Mucosa of descending colon (tissue), 3 donors: Measurements from ENCODE around the gene KLHL30. TPM values are rescaled to one million over a fixed set of nuclear protein-coding genes. Genes with fewer than 3 reads are reported as not detected.

Source experiments
- ATAC-seq: fragments of 200-7000 bp; cut with Tn5 transposase; one replicate; pipeline ENCODE4 v1.9.1; 2020; ENCODE audit warnings: mild to moderate bottlenecking, moderate library complexity
- DNase-seq, 3 donors: peaks; one replicate each; pipeline ENCODE4 v3.0.0-alpha.2; 2020
- H3K36me3 ChIP-seq: fragments of 200-600 bp; one replicate; pipeline ENCODE4 v1.8.0; 2021; ENCODE audit warnings: low read depth, mild to moderate bottlenecking
- H3K4me1 ChIP-seq: fragments of 200-600 bp; one replicate; pipeline ENCODE4 v1.8.0; 2021; ENCODE audit warnings: low read depth, mild to moderate bottlenecking
- H3K4me3 ChIP-seq: fragments of 200-600 bp; one replicate; pipeline ENCODE4 v1.8.0; 2021; ENCODE audit warnings: mild to moderate bottlenecking
- H3K9me3 ChIP-seq: fragments of 200-600 bp; one replicate; pipeline ENCODE4 v1.8.0; 2021; ENCODE audit warnings: mild to moderate bottlenecking
- intact Hi-C, 2 donors: fragments of 100-400 bp; cut with DNase I in 1 of 2; cut with micrococcal nuclease in 1 of 2; formaldehyde crosslinking; loops; one replicate each; pipeline versions ENCODE4 v1.11.0 to v1.11.1; 2022; cut with DNase I, micrococcal nuclease
- total RNA-seq, 3 donors: library from RNA; stranded (reverse); fragmentation: NEBNext Ultra II Directional in 2 of 3; extraction: Animal tissue kit (Norgen Biotek cat#: 25700) in 2 of 3; gene quantifications; one replicate each; pipeline versions ENCODE4 v1.2.1 to v1.2.4, GENCODE V29; 2021 to 2023
- TF ChIP-seq, protein P1 (sequence below): fragments of 200-600 bp; IDR thresholded peaks from one replicate; pipeline ENCODE4 v1.8.0; 2022; ENCODE audit warnings: antibody characterized with exemption, mild to moderate bottlenecking
- donor health status: DM: no; HTN: no; CAD: no; lungs with moderate emphysema.
- donor health status: DM: no; HTN: no; CAD: no.
- donor health status: DM: no; HTN: yes; CAD: no.

Gene KLHL30
- total RNA-seq, 3 donors from 2014 or later = 0.17 to 1.1 (median 0.24) TPM

DNA sequence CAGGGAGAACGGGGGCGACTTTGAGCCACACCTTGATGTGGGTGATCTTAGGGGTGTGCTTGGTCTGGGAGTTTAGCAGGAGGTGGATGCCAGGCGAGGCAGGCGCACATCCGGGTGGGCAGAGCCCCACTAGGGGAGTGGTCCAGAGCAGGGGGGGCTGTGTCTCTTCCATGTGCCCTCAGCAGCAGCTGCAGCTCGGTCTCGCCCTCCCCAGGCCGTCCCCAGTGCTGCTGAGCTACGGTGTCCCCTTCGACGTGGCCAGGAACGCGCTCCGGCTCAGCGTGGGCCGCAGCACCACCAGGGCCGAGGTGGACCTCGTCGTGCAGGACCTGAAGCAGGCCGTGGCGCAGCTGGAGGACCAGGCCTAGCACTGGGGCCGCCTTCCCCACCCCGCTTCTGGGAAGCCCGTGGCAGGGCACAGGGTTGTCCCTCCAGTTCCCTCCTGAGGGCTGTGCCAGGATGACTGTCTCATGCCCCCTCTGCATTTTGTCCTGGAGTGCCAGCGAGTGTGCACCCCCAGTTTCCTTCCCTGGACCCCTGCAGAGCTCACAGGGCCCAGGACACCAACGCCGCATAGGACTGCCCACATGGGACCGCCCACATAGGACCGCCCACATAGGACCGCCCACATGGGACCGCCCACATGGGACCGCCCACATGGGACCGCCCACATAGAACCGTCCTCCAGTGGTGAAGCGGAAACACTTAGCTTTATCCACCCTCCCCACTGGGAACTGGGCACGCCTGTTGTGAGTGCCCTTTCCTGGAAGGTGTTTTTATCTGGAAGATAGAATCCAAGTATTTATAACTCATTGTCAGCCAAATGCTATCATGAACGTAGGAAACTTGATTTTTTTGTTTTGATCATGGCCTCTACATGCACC, 40.2 kb upstream of the KLHL30 start:
- ATAC-seq (peak; percentile 98), DNase-seq (peak; percentile 78 to 87 (median 85))
- TF ChIP-seq, protein P1, sequence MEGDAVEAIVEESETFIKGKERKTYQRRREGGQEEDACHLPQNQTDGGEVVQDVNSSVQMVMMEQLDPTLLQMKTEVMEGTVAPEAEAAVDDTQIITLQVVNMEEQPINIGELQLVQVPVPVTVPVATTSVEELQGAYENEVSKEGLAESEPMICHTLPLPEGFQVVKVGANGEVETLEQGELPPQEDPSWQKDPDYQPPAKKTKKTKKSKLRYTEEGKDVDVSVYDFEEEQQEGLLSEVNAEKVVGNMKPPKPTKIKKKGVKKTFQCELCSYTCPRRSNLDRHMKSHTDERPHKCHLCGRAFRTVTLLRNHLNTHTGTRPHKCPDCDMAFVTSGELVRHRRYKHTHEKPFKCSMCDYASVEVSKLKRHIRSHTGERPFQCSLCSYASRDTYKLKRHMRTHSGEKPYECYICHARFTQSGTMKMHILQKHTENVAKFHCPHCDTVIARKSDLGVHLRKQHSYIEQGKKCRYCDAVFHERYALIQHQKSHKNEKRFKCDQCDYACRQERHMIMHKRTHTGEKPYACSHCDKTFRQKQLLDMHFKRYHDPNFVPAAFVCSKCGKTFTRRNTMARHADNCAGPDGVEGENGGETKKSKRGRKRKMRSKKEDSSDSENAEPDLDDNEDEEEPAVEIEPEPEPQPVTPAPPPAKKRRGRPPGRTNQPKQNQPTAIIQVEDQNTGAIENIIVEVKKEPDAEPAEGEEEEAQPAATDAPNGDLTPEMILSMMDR = no peak
- Histone ChIP-seq H3K4me3 (no peak overlapping the region), H3K36me3 (no peaks in the 10 kb centered on the region), H3K4me1 (peaks cover 3% of the 10 kb centered on the region), H3K9me3 (no peaks in the 10 kb centered on the region)
- intact Hi-C loops = no loop called here

DNA sequence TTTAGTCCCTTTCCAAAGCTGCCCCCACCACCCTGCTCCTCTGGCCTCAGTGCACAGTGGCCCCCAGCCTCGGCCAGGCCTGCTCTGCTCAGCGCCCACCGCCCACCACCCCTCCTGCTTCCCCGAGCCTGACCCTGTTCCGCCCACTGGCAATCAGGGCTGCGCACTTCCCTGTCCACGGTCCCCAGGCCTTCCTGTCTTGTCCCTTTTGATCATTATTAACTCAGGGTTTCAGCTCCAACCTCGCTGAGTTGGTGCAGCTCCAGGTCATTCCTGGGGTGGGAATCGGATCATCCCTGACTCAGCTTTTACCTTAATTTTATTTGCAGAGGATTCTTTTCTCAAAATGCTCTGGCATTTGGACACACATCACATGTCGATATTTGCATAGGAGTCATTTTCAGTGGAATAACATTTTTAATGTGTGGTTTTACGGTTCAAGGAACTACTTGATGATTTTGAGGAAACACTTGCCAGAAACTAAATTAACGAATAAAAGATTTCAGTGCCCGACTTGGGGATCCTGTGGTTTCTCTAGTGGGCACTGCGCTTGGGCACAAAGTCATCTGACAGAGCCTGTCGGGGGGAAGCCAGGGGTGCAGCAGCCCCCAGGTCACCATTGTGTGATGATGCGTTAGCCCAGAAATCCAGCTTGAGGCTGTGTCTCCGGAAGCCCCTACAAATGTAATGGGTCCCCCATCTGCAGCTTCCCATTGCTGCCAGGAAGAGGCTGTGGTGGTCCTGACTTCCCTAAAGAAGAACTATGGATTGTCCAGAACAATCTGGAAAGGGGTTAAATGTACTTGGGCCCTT, 39.4 kb upstream of the KLHL30 start:
- H3K4me1 ChIP-seq = peaks cover 3% of the 10 kb centered on the region
- H3K9me3 ChIP-seq = no peaks in the 10 kb centered on the region
- no peak overlapping the region for H3K4me3 ChIP-seq
- no peaks in the 10 kb centered on the region for H3K36me3 ChIP-seq
- DNase-seq (peak in 2 of 3 donors; percentile 66 to 71), ATAC-seq (peak; percentile 48)
- intact Hi-C loops = no loop called here
- TF ChIP-seq, protein P1 = no peak

DNA sequence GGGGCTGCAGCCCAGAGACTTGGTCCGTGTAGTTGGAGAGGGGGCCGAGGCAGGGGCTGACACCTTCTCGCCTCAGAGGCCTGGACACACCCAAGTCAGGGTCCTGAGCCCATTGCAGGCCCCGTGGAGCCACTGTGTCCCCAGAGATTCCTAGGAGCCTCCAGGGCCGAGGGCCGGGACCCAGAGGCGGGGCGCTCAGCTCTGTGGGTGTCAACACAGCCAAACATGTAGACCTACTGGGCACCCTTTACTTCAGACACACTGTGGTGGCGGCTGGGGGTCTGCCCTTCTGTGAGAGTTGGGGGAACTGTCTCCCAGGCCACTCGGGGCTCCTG, 38.8 kb upstream of the KLHL30 start:
- TF ChIP-seq, protein P1 = no peak
- no peaks in the 10 kb centered on the region for H3K36me3 ChIP-seq
- DNase-seq (no peak), ATAC-seq (no peak)
- H3K4me1 ChIP-seq = peaks cover 3% of the 10 kb centered on the region
- intact Hi-C loops = no loop called here
- no peak overlapping the region for H3K4me3 ChIP-seq
- H3K9me3 ChIP-seq = no peaks in the 10 kb centered on the region

DNA sequence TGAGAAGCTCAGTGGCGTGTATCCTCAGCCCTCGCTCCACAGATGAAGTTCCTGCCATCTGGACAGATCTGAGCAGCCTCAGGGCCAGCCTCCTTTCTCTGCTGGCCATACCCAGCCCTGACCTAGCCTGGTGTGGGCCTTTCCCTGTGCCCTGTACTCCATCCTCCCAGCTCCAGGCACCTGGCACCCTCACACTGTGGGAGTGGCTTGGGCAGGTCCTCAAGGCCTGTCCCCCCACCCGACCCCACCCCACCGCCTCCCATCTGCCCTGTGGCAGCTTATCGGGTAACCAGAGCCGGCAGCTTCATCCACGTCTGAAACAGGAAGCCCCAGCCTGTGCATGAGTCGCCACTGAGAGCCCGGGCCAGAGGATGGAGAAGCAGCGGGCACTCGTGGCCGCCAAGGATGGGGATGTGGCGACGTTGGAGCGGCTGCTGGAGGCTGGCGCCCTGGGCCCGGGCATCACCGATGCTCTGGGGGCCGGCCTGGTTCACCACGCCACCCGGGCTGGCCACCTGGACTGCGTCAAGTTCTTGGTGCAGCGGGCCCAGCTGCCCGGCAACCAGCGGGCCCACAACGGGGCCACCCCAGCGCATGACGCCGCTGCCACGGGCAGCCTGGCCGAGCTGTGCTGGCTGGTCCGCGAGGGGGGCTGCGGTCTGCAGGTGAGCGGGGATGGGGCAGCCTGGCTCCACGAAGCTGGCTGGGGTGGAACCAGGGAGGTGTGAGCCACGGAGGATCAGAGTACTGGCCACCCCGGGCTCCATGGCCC, 38.2 kb upstream of the KLHL30 start, which contains the start of gene ESPNL:
ESPNL (plus strand) TSS at position 292 of the 772 bp plus-strand sequence; CDS start at position 372, 80 bp downstream.
- DNase-seq (peak in 1 of 3 donors; percentile 57), ATAC-seq (no peak)
- TF ChIP-seq, protein P1 = no peak
- Histone ChIP-seq H3K9me3 (no peaks in the 10 kb centered on the region), H3K4me3 (no peak within 1 kb of the TSS), H3K36me3 (no peaks in the 10 kb centered on the region), H3K4me1 (peaks cover 3% of the 10 kb centered on the region)
- intact Hi-C loops = no loop called here
